HCT116 (cell line): ENCODE measurements around the gene GPATCH8. TPM values are rescaled to one million over a fixed set of nuclear protein-coding genes. Genes with fewer than 3 reads are reported as not detected.
A peak's percentile ranks its signal among the peaks of the same experiment; 100 is the strongest.

ENCODE experiments used
- ATAC-seq: fragments of 200-7000 bp; cut with Tn5 transposase; 2 replicates; pipeline ENCODE4 v1.9.1; 2020; ENCODE audit warnings: mild to moderate bottlenecking, moderate library complexity
- BruUV-seq: library from RNA; stranded (reverse); fragments of 400-500 nt; replicated peaks from 2 replicates; lab custom pipeline; 2021; lab: Mats Ljungman, UMichigan
- CTCF ChIA-PET: fragments of 300-600 bp; sonication (Branson Sonifier 250); formaldehyde crosslinking; loops from one replicate; lab custom pipeline; 2021; ENCODE audit warnings: antibody characterized with exemption; lab: Charles Lee
- POLR2A ChIA-PET: fragments of 300-600, 350-600 bp; sonication (Branson Sonifier 250); formaldehyde crosslinking; loops from one replicate; lab custom pipeline; 2021; ENCODE audit warnings: antibody characterized with exemption; lab: Charles Lee
- RAD21 ChIA-PET, 2 experiments: fragments of 300-600 bp; sonication (Branson Sonifier 250); formaldehyde crosslinking; loops; one replicate each; lab custom pipeline; 2023; ENCODE audit warnings: low total read pairs in 2 of 2; ENCODE audit not compliant: uncharacterized antibody in 2 of 2, unreplicated experiment in 2 of 2, low non-redundant PET in 1 of 2; lab: Charles Lee
- DNase-seq: peaks from one replicate; pipeline ENCODE4 v3.0.0-alpha.2; 2010; ENCODE audit warnings: low read depth, low spot score
- H2AFZ ChIP-seq: fragments of 200-600 bp; shearing (Covaris generic), sonication (generic); 2 replicates; pipeline ENCODE4 v1.6.1; 2017; ENCODE audit warnings: low read depth, mixed run types, mixed read lengths, antibody characterized with exemption, low read length; ENCODE audit not compliant: poor library complexity, severe bottlenecking
- H3K27ac ChIP-seq: 2 replicates; pipeline ENCODE4 v1.5.1; 2012; ENCODE audit warnings: low read depth, low read length
- H3K27me3 ChIP-seq: fragments of 200-600 bp; sonication (generic); 2 replicates; pipeline ENCODE4 v1.6.1; 2016; ENCODE audit warnings: mixed run types, low read length, mixed read lengths; ENCODE audit not compliant: insufficient read depth
- H3K36me3 ChIP-seq, 2 experiments: fragments of 200-500 bp in 1 of 2; fragments of 200-600 bp in 1 of 2; sonication (Bioruptor generic) in 1 of 2; sonication (generic) in 1 of 2; 2 replicates each; pipeline versions ENCODE4 v1.5.1 to v1.6.1; 2014 to 2016; ENCODE audit warnings: low read length in 2 of 2, inconsistent platforms in 1 of 2, mixed read lengths in 1 of 2, mixed run types in 1 of 2; ENCODE audit not compliant: insufficient read depth in 2 of 2, control insufficient read depth in 1 of 2
- H3K4me1 ChIP-seq, 2 experiments: fragments of 200-600 bp in 1 of 2; sonication (generic) in 1 of 2; 2 replicates each; pipeline versions ENCODE4 v1.5.1 to v1.6.1; 2012 to 2017; ENCODE audit warnings: low read length in 2 of 2, inconsistent platforms in 1 of 2, mild to moderate bottlenecking in 1 of 2, mixed read lengths in 1 of 2, mixed run types in 1 of 2, moderate library complexity in 1 of 2; ENCODE audit not compliant: insufficient read depth in 2 of 2, control insufficient read depth in 1 of 2
- H3K4me2 ChIP-seq: fragments of 200-600 bp; sonication (generic); 2 replicates; pipeline ENCODE4 v1.6.1; 2017; ENCODE audit warnings: mixed run types, low read length, mixed read lengths
- H3K4me3 ChIP-seq, 2 experiments: fragments of 200-600 bp in 1 of 2; sonication (generic) in 1 of 2; replicated peaks in 1 of 2; 2 replicates each; pipeline ENCODE4 v1.5.1; 2011 to 2016; ENCODE audit warnings: low read length in 2 of 2, control low read depth in 1 of 2, low read depth in 1 of 2, mild to moderate bottlenecking in 1 of 2, mixed read lengths in 1 of 2, mixed run types in 1 of 2
- H3K79me2 ChIP-seq: fragments of 200-600 bp; sonication (generic); 2 replicates; pipeline ENCODE4 v1.6.1; 2017; ENCODE audit warnings: mild to moderate bottlenecking, mixed run types, low read length, moderate library complexity, mixed read lengths; ENCODE audit not compliant: insufficient read depth
- H3K9ac ChIP-seq: fragments of 200-600 bp; sonication (generic); 2 replicates; pipeline ENCODE4 v1.6.1; 2016; ENCODE audit warnings: low read length, mixed read lengths
- H3K9me2 ChIP-seq: fragments of 200-600 bp; sonication (generic), shearing (Covaris generic); 2 replicates; pipeline ENCODE4 v1.6.1; 2017; ENCODE audit warnings: mixed run types, mild to moderate bottlenecking, moderate library complexity; ENCODE audit not compliant: insufficient read depth
- H3K9me3 ChIP-seq, 2 experiments: fragments of 200-500 bp in 1 of 2; fragments of 200-600 bp in 1 of 2; sonication (Bioruptor generic) in 1 of 2; sonication (generic) in 1 of 2; 2 replicates each; pipeline ENCODE4 v1.6.1; 2014 to 2017; ENCODE audit warnings: low read length in 2 of 2, mixed read lengths in 2 of 2, inconsistent platforms in 1 of 2, low read depth in 1 of 2, mild to moderate bottlenecking in 1 of 2, mixed run types in 1 of 2, moderate library complexity in 1 of 2; ENCODE audit not compliant: control insufficient read depth in 1 of 2, insufficient read depth in 1 of 2
- H4K20me1 ChIP-seq: fragments of 200-600 bp; sonication (generic), shearing (Covaris generic); 2 replicates; pipeline ENCODE4 v1.6.1; 2017; ENCODE audit warnings: mixed run types, mild to moderate bottlenecking, moderate library complexity; ENCODE audit not compliant: insufficient read depth
- CBX3 ChIP-seq: IDR thresholded peaks from 2 replicates; pipeline ENCODE4 v1.6.1; 2012; ENCODE audit warnings: low read depth
- CEBPB ChIP-seq: IDR thresholded peaks from 2 replicates; pipeline ENCODE4 v1.6.1; 2012; ENCODE audit warnings: low read depth
- JUND ChIP-seq: IDR thresholded peaks from 2 replicates; pipeline ENCODE4 v1.6.1; 2012
- ZFX ChIP-seq: fragments of 450-650 bp; IDR thresholded peaks from 2 replicates; pipeline ENCODE4 v1.6.1; 2017
- ZNF274 ChIP-seq: fragments of 200-500 bp; sonication (Bioruptor generic); IDR thresholded peaks from 2 replicates; pipeline ENCODE4 v1.6.1; 2014; ENCODE audit warnings: mild to moderate bottlenecking, low read depth, low read length, inconsistent platforms
- intact Hi-C: fragments of 100-400 bp; cut with micrococcal nuclease; formaldehyde crosslinking; loops from 2 replicates; pipeline ENCODE4 v1.10.0; 2022
- total RNA-seq: library from RNA; stranded (reverse); gene quantifications from one replicate; pipeline ENCODE4 v1.2.1, GENCODE V29; 2021; ENCODE audit not compliant: unreplicated experiment
- TF ChIP-seq, protein P1 (sequence below), 3 experiments: fragments of 200-600 bp in 1 of 3; sonication (generic) in 1 of 3; IDR thresholded peaks in 2 of 3; conservative IDR thresholded peaks in 1 of 3; 2 replicates each; pipeline ENCODE4 v1.5.1; 2012 to 2017; ENCODE audit warnings: low read depth in 2 of 3, low read length in 2 of 3, antibody characterized with exemption in 1 of 3, borderline replicate concordance in 1 of 3, control low read depth in 1 of 3, mild to moderate bottlenecking in 1 of 3, mixed read lengths in 1 of 3, mixed run types in 1 of 3, moderate library complexity in 1 of 3; ENCODE audit not compliant: insufficient read depth in 1 of 3
- TF ChIP-seq, protein P2 (sequence below): IDR thresholded peaks from 2 replicates; pipeline ENCODE4 v1.6.1; 2012; ENCODE audit warnings: low read depth
- TF ChIP-seq, protein P3 (sequence below): IDR thresholded peaks from 2 replicates; pipeline ENCODE4 v1.6.1; 2012
- TF ChIP-seq, protein P4 (sequence below): IDR thresholded peaks from 2 replicates; pipeline ENCODE4 v1.6.1; 2011; ENCODE audit warnings: mild to moderate bottlenecking, low read length, moderate library complexity; ENCODE audit not compliant: insufficient replicate concordance; ENCODE audit errors: extremely low read depth
- TF ChIP-seq, protein P5 (sequence below): IDR thresholded peaks from 2 replicates; pipeline ENCODE4 v1.6.1; 2012

The GPATCH8 gene
- total RNA-seq, 1 experiment from 2014 or later: 28.7 TPM

DNA sequence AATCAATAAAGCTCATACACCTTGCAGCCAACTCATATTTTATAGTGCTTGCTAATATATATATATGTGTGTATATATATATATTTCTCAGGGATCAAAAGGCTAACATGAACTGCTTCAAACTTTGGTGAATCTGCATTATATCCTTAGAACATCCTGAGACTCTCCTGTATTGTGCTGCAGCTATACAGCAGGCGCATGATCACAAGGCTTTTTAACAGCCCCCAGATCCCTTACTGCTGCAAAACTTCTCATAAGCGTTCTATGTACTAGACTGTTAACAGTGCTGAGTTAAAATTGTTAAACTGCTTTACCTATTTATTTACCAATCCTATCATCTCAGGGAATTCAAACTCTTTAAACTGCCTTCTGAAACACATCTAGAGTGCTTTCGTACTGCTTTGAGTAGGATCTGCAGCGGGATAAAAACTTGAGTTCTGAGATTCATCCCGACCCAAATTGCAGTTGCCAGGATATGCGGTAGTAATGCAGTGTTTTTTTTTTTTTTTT, 1.3 kb downstream of the GPATCH8 start:
- Histone ChIP-seq H3K27me3 (no peaks in the 10 kb centered on the region), H3K79me2 (peaks cover 62% of the 10 kb centered on the region), H3K27ac (peak overlapping the region; percentile 85; the same call in 1 of the 2 replicates), H3K4me1 (peaks cover 11 to 19% of the 10 kb centered on the region in 2 experiments), H4K20me1 (no peaks in the 10 kb centered on the region), H3K36me3 (no peaks in the 10 kb centered on the region), H3K9me3 (no peaks in the 10 kb centered on the region), H3K4me2 (peak overlapping the region; percentile 84), H2AFZ (no peak overlapping the region), H3K4me3 (peak overlapping the region; percentile 82 to 92), H3K9me2 (no peaks in the 10 kb centered on the region), H3K9ac (peak overlapping the region; percentile 99)
- BruUV-seq: no TSS peak
- POLR2A ChIA-PET: no interaction called here
- intact Hi-C loops: no loop called here
- no peak for ATAC-seq
- CTCF ChIA-PET: interaction anchor here (0.7 kb wide), 1 partner anchor 119 kb away, joined by 3 read pairs; no protein-coding TSS in a partner anchor
- RAD21 ChIA-PET: no interaction called here
- no peak for DNase-seq
- TF ChIP-seq, protein P1, sequence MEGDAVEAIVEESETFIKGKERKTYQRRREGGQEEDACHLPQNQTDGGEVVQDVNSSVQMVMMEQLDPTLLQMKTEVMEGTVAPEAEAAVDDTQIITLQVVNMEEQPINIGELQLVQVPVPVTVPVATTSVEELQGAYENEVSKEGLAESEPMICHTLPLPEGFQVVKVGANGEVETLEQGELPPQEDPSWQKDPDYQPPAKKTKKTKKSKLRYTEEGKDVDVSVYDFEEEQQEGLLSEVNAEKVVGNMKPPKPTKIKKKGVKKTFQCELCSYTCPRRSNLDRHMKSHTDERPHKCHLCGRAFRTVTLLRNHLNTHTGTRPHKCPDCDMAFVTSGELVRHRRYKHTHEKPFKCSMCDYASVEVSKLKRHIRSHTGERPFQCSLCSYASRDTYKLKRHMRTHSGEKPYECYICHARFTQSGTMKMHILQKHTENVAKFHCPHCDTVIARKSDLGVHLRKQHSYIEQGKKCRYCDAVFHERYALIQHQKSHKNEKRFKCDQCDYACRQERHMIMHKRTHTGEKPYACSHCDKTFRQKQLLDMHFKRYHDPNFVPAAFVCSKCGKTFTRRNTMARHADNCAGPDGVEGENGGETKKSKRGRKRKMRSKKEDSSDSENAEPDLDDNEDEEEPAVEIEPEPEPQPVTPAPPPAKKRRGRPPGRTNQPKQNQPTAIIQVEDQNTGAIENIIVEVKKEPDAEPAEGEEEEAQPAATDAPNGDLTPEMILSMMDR (IDR thresholded peaks at IDR 0.05 in 2 of 3, conservative IDR thresholded peaks at IDR 0.05 in 1 of 3; ENCODE audit: borderline replicate concordance in 1 of 3, insufficient read depth in 1 of 3, low read depth in 2 of 3, low read length in 2 of 3): no peak
- TF ChIP-seq CEBPB (no peak), ZFX (no peak), JUND (no peak), CBX3 (no peak), ZNF274 (no peak)
- TF ChIP-seq, protein P2, sequence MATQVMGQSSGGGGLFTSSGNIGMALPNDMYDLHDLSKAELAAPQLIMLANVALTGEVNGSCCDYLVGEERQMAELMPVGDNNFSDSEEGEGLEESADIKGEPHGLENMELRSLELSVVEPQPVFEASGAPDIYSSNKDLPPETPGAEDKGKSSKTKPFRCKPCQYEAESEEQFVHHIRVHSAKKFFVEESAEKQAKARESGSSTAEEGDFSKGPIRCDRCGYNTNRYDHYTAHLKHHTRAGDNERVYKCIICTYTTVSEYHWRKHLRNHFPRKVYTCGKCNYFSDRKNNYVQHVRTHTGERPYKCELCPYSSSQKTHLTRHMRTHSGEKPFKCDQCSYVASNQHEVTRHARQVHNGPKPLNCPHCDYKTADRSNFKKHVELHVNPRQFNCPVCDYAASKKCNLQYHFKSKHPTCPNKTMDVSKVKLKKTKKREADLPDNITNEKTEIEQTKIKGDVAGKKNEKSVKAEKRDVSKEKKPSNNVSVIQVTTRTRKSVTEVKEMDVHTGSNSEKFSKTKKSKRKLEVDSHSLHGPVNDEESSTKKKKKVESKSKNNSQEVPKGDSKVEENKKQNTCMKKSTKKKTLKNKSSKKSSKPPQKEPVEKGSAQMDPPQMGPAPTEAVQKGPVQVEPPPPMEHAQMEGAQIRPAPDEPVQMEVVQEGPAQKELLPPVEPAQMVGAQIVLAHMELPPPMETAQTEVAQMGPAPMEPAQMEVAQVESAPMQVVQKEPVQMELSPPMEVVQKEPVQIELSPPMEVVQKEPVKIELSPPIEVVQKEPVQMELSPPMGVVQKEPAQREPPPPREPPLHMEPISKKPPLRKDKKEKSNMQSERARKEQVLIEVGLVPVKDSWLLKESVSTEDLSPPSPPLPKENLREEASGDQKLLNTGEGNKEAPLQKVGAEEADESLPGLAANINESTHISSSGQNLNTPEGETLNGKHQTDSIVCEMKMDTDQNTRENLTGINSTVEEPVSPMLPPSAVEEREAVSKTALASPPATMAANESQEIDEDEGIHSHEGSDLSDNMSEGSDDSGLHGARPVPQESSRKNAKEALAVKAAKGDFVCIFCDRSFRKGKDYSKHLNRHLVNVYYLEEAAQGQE: no peak
- TF ChIP-seq, protein P3, sequence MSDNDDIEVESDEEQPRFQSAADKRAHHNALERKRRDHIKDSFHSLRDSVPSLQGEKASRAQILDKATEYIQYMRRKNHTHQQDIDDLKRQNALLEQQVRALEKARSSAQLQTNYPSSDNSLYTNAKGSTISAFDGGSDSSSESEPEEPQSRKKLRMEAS: no peak
- TF ChIP-seq, protein P4, sequence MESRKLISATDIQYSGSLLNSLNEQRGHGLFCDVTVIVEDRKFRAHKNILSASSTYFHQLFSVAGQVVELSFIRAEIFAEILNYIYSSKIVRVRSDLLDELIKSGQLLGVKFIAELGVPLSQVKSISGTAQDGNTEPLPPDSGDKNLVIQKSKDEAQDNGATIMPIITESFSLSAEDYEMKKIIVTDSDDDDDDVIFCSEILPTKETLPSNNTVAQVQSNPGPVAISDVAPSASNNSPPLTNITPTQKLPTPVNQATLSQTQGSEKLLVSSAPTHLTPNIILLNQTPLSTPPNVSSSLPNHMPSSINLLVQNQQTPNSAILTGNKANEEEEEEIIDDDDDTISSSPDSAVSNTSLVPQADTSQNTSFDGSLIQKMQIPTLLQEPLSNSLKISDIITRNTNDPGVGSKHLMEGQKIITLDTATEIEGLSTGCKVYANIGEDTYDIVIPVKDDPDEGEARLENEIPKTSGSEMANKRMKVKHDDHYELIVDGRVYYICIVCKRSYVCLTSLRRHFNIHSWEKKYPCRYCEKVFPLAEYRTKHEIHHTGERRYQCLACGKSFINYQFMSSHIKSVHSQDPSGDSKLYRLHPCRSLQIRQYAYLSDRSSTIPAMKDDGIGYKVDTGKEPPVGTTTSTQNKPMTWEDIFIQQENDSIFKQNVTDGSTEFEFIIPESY: no peak
- TF ChIP-seq, protein P5, sequence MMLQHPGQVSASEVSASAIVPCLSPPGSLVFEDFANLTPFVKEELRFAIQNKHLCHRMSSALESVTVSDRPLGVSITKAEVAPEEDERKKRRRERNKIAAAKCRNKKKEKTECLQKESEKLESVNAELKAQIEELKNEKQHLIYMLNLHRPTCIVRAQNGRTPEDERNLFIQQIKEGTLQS: no peak
